ENCODE results near the gene MUS81. TPM values are rescaled to one million over a fixed set of nuclear protein-coding genes. Genes with fewer than 3 reads are reported as not detected.

MUS81 gene
- total and polyA plus RNA-seq, 2 donors (not counting 3 experiments of a cell fraction or from before 2014, with no cell fraction given): 57.9 to 76.9 TPM

DNA sequence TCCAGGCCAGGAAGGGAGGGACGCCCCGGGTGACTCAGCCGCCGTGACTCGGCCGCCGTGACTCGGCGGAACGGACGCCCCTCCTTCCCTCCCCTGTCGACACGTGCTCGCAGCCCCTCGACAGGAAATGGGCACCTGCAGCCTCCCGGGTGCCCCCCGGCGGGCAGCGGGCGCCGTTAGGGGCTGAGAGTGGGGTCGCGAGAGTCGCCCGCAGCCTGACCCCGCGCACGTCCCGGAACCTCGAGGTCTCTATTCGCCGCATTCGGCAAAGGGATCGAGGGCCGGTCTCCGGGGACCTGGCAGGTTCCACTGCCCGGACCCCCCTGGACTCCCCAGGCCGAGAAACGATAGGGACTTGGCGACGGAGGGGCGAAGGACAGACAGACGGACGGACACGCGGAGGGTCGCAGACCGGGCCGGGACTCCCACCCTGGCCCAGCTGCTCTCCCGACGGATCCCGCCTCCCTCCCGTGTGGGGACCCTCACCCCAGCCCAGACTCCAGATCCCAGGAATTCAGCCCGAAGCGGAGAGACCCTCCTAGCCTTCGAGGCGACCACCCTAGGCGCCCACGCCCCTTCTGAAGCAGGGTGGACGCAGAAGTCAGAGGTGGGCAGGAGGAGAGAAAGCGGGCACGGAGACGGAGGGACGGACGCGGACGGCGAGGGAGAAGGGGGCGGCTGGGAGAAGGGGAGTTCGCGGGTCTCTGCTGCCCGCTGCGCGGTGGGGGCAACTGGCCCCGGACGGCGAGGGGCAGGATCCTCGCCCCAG lies 39.3 kb downstream of the MUS81 start:
- H3K4me3 ChIP-seq (replicated peaks in 1 of 3; ENCODE audit: insufficient read depth in 1 of 3, low read depth in 1 of 3, low read length in 3 of 3): peak overlapping the region; percentile 58 to 79 (median 69)
- TF ChIP-seq, protein P1, sequence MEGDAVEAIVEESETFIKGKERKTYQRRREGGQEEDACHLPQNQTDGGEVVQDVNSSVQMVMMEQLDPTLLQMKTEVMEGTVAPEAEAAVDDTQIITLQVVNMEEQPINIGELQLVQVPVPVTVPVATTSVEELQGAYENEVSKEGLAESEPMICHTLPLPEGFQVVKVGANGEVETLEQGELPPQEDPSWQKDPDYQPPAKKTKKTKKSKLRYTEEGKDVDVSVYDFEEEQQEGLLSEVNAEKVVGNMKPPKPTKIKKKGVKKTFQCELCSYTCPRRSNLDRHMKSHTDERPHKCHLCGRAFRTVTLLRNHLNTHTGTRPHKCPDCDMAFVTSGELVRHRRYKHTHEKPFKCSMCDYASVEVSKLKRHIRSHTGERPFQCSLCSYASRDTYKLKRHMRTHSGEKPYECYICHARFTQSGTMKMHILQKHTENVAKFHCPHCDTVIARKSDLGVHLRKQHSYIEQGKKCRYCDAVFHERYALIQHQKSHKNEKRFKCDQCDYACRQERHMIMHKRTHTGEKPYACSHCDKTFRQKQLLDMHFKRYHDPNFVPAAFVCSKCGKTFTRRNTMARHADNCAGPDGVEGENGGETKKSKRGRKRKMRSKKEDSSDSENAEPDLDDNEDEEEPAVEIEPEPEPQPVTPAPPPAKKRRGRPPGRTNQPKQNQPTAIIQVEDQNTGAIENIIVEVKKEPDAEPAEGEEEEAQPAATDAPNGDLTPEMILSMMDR (IDR thresholded peaks at IDR 0.05; ENCODE audit: extremely low read depth in 1 of 2, insufficient read depth in 1 of 2, low read depth in 1 of 2, low read length in 2 of 2): peak in 1 of 2 donors; percentile 11
- TF ChIP-seq FOS (IDR thresholded peaks at IDR 0.05; ENCODE audit: borderline replicate concordance, insufficient read depth, low read length): peak; percentile 95
- TF ChIP-seq GATA2 (IDR thresholded peaks at IDR 0.05; ENCODE audit: insufficient read depth, insufficient read length, low read depth, low read length): no peak
- TF ChIP-seq JUN (IDR thresholded peaks at IDR 0.05; ENCODE audit: borderline replicate concordance, insufficient read depth, insufficient read length, low read depth): peak; percentile 24
- TF ChIP-seq MYC (IDR thresholded peaks at IDR 0.05; ENCODE audit: low read depth, low read length): peak; percentile 98
- TF ChIP-seq POLR2A (IDR thresholded peaks at IDR 0.05; ENCODE audit: low read depth, low read length): peak; percentile 65
- TF ChIP-seq EZH2 (IDR thresholded peaks at IDR 0.05; ENCODE audit: borderline replicate concordance, low read depth, low read length, severe bottlenecking): no peak
- peak; percentile 90 for TF ChIP-seq POLR2AphosphoS5 (IDR thresholded peaks at IDR 0.05; ENCODE audit: insufficient read depth, low read depth, low read length)
- TF ChIP-seq, protein P2, sequence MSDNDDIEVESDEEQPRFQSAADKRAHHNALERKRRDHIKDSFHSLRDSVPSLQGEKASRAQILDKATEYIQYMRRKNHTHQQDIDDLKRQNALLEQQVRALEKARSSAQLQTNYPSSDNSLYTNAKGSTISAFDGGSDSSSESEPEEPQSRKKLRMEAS (IDR thresholded peaks at IDR 0.05; ENCODE audit: insufficient read depth, insufficient read length): peak; percentile 80
- peaks cover 52% of the 10 kb centered on the region for H3K79me2 ChIP-seq (ENCODE audit: control insufficient read depth, insufficient read depth, low read length)
- FAIRE-seq (no peak), DNase-seq (ENCODE audit: low read depth, low spot score) (peak; percentile 73)
- dilution Hi-C loops (cut with MboI; ENCODE audit: extremely low pct_ligation_motif_present, low sequenced_read_pairs): no loop called here
- H3K9me1 ChIP-seq (replicated peaks; ENCODE audit: control insufficient read depth, extremely low read depth, insufficient read depth, low read length): no peaks in the 10 kb centered on the region
- peak overlapping the region; percentile 99 for H3K9ac ChIP-seq (replicated peaks; ENCODE audit: extremely low read depth, insufficient read depth, low read length)
- H4K20me1 ChIP-seq (replicated peaks; ENCODE audit: control insufficient read depth, extremely low read depth, insufficient read depth, low read length): no peaks in the 10 kb centered on the region
- BruUV-seq (replicated peaks): TSS peak; percentile 50
- no peaks in the 10 kb centered on the region for H3K9me3 ChIP-seq (replicated peaks; ENCODE audit: control insufficient read depth, insufficient read depth, low read length)
- H3K27me3 ChIP-seq (ENCODE audit: control insufficient read depth in 2 of 2, insufficient read depth in 2 of 2, low read length in 2 of 2): no peaks in the 10 kb centered on the region
- H3K36me3 ChIP-seq (ENCODE audit: control insufficient read depth in 2 of 2, extremely low read depth in 1 of 2, insufficient read depth in 2 of 2, low read length in 2 of 2): peaks cover 5 to 8% of the 10 kb centered on the region in 2 experiments
- CTCF ChIA-PET: interaction anchor here (3.4 to 6.2 kb wide), 3 partner anchors 9 to 16 kb away, joined by 13 to 69 read pairs (median 17); partner anchors contain the start of genes CCDC85B and FIBP
- peak overlapping the region; percentile 1 for H3K4me2 ChIP-seq (ENCODE audit: insufficient read depth, low read length)
- H3K27ac ChIP-seq (ENCODE audit: insufficient read depth, low read depth, low read length): peak overlapping the region; percentile 87
- no peak overlapping the region for H2AFZ ChIP-seq (ENCODE audit: low read depth, low read length)
- H3K4me1 ChIP-seq (ENCODE audit: control insufficient read depth, extremely low read depth, insufficient read depth, low read length): peaks cover 42% of the 10 kb centered on the region
- POLR2A ChIA-PET: interaction anchor here (0.7 to 4.2 kb wide), 6 partner anchors 8 to 85 kb away, joined by 3 to 29 read pairs (median 13); partner anchors contain the start of genes CCDC85B and FIBP
- intact Hi-C loops (cut with micrococcal nuclease): loop anchor here (1.0 kb wide), 2 partner anchors 8 to 16 kb away; no protein-coding TSS in a partner anchor

Data from endothelial cell of umbilical vein (primary cell).